ENCODE results near the gene VAPA.

VAPA gene, protein sequence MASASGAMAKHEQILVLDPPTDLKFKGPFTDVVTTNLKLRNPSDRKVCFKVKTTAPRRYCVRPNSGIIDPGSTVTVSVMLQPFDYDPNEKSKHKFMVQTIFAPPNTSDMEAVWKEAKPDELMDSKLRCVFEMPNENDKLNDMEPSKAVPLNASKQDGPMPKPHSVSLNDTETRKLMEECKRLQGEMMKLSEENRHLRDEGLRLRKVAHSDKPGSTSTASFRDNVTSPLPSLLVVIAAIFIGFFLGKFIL

DNA sequence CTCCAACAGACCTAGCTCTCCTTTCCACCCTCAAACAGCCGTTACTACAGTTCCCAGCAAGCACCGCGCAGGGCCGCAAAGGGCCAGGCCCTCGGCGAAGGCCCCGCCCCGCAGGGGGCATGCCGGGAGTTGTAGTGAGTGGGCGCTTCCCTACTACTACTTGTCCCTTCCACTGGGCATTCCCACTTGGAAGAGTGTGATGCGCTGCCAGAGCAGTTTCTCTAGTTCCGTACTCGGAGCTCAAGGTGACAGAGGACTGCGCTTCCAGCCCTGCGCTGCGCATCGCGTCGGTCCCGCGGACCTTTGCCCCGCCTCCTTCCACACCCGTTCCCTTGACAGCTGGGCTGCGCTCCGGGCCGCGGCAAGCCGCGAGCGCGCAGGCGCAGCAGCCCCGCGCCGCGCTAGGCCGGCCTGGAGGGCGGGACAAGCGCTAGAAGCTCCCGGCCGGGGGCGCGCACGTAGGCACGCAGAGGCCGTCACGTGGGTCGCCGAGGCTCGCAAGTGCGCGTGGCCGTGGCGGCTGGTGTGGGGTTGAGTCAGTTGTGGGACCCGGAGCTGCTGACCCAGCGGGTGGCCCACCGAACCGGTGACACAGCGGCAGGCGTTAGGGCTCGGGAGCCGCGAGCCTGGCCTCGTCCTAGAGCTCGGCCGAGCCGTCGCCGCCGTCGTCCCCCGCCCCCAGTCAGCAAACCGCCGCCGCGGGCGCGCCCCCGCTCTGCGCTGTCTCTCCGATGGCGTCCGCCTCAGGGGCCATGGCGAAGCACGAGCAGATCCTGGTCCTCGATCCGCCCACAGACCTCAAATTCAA is at the start of gene VAPA:
VAPA (plus strand) TSS at position 491 of the 808 bp plus-strand sequence; CDS start at position 732, 241 bp downstream.
- DNase-seq (ENCODE audit: low spot score): peak; percentile 98

DNA sequence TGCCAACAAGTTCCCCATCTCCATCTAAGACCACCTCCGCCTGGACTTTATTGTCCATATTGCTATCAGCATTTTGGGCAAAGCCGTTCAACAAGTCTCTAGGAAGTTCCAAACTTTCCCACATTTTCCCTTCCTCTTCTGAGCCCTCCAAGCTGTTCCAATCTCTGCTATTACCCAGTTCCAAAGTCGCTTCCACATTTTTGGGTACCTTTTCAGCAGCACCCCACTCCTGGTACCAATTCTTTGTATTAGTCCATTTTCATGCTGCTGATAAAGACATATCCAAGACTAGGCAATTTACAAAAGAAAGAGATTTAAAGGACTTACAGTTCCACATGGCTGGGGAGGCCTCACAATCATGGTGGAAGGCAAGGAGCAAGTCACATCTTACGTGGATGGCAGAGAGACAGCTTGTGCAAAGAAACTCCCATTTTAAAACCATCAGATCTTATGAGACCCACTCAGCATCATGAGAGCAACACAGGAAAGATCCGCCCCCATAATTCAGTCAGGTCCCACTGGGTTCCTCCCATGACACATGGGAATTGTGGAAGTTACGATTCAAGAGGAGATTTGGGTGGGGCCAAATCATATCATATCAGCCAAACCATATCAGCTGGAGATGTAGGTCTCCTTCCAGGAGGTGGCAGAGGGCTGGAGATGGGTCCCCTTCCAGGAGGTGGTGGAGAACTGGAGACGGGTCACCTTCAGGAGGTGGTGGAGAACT is 47.9 kb upstream of the VAPA start:
- DNase-seq (ENCODE audit: low spot score): no peak

DNA sequence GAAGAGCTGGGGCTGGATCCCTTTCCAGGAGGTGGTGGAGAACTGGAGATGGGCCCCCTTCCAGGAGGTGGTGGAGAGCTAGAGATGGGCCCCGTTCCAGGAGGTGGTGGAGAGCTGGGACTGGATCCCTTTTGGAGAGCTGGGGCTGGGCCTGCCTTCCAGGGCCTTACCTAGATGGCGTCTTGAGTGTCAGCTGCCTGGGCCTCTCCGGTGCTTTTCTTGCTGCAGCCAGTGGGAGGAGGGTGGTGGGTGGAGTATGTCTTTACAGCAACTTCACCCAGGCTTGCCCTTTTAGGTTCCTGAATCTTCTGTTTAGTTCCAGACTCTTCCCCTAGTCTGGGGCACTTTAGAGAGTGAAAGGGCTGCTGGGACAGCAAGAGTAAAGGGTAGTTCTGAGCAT is 47.2 kb upstream of the VAPA start:
- DNase-seq (ENCODE audit: low spot score): no peak

DNA sequence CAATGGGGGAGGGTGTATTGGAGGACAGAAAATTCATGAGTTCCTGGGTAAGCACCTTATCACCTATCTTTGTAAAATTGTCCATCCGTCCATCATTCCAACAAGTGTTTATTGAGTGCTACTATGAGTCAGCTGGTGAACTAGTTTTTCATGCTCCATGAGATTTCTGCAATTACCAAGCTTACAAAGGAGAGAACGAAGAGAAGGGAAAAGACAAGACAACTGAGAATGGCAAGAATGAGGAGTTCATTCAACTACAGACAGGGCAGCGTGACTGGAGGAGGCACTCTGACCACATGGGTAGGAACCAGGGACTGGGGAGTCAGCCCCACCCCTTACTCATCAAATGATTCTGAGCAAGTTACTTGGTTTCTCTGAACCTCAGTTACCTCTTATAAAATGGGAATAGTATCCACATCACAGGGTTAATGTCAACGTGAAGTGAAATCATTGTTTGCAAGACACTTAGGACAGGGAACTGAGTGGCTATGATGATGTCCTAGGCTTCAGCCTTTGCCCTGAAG is 46.7 kb upstream of the VAPA start:
- DNase-seq (ENCODE audit: low spot score): no peak

DNA sequence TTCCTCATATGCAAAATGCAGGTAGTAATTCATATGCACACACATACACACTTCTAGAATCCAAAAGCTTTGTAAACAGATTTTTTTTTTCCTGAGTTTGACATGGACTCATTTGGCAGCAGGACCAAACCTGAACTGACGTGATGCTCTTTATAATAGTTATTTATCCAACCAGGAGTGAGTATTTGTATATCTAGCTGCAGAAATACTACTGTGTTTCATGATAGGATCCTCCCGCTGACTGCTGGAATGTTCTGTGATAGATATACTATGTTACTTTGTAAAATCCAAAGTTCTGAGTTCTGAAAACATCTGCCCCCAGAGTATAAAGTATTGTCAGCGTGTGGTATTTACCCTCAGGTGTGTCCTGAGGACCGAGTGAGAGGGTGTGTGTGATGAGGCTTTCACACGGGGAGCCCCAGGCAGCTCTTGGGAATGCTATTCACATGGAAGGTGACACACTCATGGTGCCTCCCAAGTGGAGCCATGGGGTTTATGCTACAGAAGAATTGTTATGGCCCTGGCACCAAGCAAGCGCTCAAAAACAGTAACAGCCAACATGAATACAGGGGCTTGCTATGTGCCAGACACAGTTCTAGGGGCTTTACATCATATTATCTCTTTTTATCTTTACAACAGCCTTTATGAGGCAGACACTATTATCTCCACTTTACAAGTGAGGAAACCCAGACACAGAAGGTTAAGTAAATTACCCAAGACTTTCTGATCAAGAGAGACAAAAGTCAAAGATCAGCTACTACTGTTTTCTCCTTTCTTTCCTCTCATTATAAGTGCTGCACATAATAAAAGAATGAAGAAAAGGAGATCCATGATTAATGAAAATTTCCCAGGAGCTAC is 44.7 kb upstream of the VAPA start:
- DNase-seq (ENCODE audit: low spot score): no peak

DNA sequence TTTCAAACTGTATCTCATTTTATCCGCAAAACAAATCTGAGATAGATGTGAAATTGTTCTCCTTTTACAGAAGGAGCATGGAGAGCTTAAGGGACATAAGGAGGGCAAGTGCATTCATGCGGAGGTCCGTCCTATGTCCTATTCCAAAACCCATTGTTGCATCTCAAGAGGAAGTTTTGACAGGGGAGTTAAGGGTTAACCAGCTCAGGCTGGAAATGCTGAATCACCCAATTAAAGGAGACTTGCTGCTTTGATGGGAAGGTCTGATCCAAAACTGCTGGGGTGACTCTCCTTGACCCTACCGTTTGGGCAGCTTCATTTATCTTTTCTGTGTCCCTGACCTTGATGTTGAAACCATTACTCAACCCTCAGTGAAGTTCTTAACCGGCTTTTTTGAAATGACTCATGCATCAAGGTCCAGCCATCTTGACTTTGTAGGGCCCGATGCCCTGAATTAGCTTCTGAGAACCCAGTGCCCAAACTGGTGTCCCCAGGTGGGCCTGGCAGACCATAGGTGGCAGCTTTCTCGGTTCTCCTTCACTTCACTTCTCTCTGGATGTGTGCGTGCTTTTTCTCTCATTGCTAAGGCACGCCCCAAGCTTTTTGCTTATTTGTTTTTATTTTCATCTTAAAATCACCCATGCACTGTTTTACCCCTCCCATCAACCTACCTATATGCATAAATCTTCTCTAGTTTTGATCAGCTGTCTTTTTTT is 43.9 kb upstream of the VAPA start:
- peak; percentile 72 for DNase-seq (ENCODE audit: low spot score)

DNA sequence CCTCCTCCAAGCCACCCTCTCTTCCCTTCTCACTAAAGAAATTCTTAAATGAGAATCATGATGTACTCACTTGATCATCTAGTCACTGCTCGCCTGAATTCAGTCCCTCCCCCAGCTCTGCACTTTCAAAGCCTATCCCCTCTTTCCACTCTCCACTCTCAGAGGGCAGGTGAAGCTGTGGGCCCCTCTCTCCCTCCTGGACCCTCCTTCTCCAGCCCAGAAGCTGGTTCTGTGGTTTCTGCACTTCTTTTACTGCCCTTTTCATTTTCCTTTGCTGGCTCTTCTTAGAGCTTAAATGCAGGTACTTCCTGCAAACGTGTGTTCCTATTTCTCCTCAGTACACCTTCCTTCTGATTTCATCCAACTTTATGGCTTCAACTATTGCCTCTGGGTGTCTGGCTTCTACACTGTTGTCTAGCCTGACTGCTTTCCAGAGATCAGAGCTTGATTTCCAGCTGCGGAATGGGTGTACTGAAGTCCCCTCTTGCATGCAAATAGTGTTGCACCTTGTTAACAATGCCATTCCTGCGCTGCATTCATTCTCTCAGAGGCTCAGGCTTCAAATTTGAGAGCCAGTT is 43.3 kb upstream of the VAPA start:
- DNase-seq (ENCODE audit: low spot score): no peak

DNA sequence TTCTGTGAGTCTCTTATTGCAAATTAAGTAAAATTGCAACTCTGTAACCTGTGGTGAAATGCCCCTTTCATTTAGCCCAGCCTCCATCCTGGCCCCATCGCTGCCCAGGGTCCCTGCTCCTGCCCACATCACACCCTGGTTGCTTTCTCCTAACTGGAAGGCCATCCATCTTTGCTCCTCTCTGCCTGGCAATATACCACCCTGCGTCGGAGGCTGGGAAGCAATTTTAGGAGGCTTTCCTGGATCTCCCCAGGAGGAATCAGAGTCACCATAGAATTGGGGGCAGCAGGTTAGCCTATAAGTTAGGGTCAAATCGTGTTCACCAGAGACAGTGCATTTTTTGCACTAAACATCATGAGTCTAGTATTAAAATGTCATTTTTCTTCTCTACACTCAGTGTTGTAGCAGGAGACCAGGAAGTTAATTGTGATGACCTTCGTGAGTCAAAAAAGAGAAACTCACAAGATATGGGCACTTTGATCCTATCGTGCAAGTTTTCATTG is 42.5 kb upstream of the VAPA start:
- no peak for DNase-seq (ENCODE audit: low spot score)

DNA sequence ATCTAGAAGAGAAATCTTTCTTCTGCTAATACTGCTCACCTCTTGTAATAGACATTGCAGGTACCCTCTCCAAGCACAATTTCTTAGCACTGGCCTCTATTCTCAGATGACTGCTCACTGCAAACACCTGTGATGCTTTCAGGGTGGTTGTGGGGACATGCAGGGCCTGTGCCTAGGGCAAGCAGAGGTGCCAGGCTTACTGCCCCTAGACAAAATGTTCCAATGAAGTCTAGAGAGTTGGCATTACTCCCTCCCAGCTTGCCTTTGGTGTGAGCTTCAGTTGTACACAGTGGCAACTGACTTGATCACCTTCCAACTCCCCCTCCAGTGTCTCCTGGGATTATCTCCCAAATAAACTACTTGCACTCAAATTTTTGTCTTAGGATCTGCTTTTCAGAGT is 41.0 kb upstream of the VAPA start:
- DNase-seq (ENCODE audit: low spot score): no peak

DNA sequence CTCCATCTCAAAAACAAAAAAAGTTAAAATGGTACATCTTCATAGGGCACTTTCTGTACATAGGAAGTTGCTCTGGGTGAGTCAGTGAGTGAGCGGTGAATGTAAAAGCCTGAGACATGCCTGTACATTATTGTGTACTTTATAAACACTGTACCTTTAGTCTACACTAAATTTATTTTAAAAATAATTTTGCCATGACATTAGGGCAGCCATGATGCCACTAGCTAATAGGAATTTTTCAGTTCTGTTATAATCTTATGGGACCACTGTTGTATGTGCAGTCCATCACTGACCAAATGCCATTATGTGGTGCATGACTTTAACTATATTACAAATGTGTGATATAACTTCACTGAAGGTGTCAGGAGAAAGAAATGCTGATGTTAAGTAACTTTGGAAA is 39.1 kb upstream of the VAPA start:
- DNase-seq (ENCODE audit: low spot score): no peak

DNA sequence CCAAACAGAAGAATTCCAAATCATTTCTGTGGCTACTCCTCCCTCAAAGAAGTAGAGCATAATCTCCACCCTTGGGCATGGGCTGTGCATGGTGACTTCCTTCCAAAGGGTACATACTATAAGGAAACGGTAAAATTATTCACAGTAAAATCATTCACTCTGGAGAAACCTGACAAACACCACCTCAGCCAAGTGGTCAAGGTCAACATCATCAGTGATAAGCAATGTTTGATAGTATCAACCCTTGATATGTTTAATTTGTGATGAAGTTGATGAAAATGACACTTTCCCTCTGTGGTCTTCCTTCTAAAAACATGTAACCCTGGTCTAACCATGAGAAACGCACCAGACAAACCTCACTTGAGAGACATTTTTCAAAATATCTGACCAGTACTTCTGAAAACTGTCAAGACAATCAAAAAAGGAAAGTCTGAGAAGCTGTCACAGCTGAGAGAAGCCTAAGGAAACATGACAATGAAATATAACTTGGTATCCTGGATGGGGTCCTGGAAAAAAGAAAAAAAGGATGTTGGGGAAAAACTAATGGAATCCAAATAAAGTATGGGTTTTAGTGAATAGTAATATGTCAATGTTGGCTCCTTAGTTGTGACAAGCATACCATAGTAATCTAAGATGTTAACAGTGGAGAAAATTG is 37.5 kb upstream of the VAPA start:
- DNase-seq (ENCODE audit: low spot score): no peak

DNA sequence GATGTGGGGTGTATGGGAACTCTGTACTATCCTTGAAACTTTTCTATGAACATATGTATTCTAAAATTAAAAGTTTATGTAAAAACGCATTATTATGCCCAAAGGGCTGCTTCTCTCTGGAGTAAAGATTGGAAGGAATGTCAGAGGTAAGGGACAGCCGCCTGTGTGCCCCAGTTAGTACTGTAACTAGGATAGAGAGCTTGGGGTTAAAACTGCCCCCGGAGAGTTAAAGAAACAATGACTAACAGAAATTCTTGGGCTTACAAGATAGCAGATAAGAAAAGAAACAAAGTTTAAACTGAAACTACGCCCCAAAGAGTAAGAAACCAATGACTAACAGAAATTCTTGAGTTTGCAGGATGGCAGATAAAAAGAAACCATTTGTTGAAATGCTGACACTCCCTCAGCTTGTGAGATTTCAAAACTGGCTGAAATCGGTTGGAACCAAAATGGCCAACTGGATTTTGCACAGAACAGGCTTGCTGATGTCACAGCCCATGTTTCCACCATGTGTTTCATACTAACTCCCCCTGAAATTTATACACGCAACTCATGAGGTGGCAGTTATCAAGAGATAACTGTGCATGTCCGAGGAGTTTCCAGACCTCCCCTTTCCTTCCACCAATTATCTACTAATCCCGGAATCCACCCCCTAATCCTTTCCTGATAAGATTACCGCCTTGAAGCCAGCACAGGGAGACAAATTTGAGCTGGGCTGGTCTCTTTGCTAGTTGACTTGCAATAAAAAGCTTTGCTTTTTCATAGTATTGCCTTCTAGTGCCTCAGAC is 36.8 kb upstream of the VAPA start:
- DNase-seq (ENCODE audit: low spot score): peak; percentile 66

DNA sequence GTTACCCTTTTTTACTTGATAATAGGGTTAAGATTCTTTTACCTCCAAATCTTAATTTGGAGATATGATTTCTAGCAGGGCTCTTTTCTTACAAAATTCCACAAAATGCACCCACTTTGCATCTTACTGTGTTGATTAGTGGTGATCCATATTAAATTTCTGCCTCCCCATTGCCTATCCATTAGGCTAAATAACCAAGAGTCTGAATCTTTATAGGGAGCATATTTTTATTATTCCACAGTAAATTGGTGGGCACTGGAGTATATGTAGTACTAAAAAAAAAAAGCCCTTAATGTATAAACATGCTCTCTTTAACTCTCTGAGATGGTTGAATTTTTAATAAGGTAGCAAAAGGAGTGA is 36.2 kb upstream of the VAPA start:
- DNase-seq (ENCODE audit: low spot score): no peak

DNA sequence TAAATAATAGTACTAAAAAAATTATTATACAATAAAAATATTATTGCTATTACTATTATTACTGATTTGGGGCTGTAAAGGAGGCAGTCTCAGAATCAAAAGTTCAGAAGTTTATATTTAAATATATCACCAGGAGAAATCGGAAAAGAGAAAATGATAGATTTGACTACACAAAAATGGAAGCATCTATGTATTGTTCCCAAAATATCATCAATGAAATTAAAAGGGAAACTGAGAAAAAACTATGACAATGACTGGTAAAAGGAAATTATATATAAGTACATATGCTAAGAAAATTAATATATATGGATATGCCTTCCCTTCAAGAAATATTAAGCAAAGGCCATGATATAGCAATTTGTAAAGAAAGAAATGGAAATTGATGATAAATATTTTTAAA is 35.7 kb upstream of the VAPA start:
- no peak for DNase-seq (ENCODE audit: low spot score)

DNA sequence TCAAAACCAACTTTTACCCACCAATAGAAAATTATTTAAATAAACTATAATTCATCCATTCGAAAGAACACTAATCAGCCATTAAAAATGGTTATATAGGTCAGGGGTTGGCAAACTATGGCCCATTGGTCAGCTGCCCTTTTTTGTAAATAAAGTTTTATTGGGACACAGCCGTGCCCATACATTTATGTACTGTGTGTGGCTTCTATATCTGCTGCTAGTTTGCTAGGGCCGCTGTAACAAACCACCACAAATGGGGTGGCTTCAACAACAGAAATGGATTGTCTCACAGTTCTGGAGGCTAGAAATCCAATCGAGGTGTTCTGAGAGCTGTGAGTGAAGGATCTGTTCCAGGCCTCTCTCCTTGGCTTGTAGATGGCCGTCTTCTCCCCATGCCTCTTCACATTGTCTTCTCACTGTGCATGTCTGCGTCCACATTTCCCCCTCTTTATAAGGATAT is 35.0 kb upstream of the VAPA start:
- DNase-seq (ENCODE audit: low spot score): no peak

DNA sequence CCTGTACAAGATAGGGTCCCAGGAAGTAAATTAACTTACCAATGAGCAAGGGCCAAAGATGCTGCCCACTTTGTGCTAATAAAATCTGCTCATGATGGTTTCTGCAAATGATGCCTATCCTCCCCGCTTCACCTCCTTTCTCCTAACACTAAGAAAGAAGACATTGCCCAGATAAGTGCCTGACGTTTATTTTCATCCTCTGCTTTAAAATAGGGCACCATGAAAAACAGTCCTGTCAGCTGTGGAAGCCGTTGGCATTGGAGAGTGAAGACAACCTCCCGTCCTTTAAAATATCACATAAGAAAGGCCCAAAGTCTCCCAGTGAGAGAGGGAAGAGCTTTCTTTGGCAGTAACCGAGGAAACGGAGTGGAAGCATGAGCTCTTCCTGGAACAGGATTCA is 29.7 kb upstream of the VAPA start:
- no peak for DNase-seq (ENCODE audit: low spot score)

DNA sequence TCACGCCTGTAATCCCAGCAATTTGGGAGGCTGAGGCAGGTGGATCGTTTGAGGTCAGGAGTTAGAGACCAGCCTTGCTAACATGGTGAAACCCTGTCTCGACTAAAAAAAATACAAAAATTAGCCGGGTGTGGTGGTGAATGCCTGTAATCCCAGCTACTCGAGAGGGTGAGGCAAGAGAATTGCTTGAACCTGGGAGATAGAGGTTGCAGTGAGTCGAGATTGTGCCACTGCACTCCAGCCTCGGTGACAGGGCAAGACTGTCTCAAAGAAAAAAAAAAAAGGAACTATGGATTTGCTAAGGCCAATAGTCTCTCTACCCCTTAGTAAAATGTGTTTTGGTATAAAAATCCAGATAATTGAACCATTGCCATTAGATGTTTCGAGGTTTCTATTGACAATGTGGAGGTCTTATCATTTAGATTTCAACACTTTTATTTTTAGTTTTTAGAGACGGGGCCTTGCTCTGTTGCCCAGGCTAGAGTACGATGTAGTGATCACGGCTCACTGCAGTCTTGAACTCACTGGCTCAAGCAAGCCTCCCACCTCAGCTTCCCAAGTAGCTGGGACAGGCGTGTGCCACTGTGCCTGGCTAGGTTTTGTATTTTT is 29.2 kb upstream of the VAPA start:
- no peak for DNase-seq (ENCODE audit: low spot score)

DNA sequence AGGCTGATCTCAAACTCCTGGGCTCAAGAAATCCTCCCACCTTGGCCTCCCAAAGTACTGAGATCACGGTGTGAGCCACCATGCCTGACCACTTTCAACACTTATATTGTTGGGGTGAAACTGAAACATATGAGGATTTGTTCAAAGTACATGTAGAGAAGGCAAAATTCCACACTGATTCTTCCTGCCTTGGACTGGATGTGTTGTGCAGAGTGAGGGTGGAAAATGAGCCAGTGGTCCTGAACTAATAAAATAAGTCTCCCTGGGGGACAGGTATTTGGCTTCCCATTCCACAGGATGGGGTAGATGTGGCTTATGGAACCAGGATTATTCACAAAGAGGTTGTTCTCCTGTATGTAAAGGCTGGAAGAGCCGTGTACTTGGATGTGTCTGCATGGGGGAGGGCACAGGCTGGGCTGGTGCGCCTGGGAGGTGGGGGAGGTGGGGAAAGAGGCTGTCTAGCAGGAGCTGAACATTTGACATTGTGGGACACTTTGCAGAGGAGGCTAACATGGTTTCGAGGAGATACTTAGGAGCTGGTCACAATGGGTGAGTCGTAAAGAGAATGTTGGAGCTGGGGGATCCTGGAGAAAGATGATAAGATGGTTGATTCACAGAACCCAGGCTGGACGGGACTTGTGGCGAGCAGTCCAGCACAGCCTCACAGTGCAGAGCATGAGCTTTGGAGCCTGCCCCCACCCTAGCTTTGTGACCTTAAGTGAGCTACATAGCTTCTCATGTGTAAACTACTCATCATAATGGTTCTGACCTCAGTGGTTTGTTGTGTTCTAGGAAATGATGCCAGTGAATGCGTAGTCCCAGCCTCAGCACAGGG is 28.4 kb upstream of the VAPA start, which contains the start of gene TXNDC2:
TXNDC2 (plus strand) TSS at position 804 of the 835 bp plus-strand sequence. CDS start 708 bp downstream, outside the sequence.
- DNase-seq (ENCODE audit: low spot score): no peak
